ENCODE results near the gene ARHGEF38.

ARHGEF38 gene

DNA sequence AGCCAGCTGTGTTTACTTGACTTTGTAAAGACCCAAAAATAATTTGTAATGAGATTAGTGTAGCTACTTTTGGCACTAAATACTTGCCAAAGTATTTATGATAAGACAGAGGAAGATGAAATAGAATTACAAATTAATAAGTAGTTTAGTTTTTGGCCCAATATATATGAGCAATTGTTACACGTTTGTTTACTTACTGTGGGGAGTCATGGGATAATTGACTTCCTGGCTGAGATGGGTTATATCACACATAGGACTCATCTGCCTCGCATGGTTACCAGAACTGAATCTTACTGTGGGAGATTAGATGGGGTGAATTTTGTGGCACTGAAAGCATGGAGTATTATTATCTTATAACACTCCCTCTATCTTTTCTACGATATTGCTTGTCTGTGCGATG, 89.4 kb downstream of the ARHGEF38 start:
- Histone ChIP-seq H3K27me3 (ENCODE audit: insufficient read depth, poor library complexity, severe bottlenecking) (no peaks in the 10 kb centered on the region), H3K27ac (replicated peaks) (no peak overlapping the region), H3K4me3 (replicated peaks; ENCODE audit: insufficient read depth, low read length) (no peak overlapping the region)
- TF ChIP-seq GABPA (IDR thresholded peaks at IDR 0.05; ENCODE audit: low read depth) (no peak), SPI1 (IDR thresholded peaks at IDR 0.05; ENCODE audit: borderline replicate concordance, low read depth) (no peak), POLR2AphosphoS5 (IDR thresholded peaks at IDR 0.05; ENCODE audit: low read depth) (no peak)
- TF ChIP-seq, protein P1, sequence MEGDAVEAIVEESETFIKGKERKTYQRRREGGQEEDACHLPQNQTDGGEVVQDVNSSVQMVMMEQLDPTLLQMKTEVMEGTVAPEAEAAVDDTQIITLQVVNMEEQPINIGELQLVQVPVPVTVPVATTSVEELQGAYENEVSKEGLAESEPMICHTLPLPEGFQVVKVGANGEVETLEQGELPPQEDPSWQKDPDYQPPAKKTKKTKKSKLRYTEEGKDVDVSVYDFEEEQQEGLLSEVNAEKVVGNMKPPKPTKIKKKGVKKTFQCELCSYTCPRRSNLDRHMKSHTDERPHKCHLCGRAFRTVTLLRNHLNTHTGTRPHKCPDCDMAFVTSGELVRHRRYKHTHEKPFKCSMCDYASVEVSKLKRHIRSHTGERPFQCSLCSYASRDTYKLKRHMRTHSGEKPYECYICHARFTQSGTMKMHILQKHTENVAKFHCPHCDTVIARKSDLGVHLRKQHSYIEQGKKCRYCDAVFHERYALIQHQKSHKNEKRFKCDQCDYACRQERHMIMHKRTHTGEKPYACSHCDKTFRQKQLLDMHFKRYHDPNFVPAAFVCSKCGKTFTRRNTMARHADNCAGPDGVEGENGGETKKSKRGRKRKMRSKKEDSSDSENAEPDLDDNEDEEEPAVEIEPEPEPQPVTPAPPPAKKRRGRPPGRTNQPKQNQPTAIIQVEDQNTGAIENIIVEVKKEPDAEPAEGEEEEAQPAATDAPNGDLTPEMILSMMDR (IDR thresholded peaks at IDR 0.05; ENCODE audit: insufficient read depth, low read length) = no peak
- TF ChIP-seq, protein P2, sequence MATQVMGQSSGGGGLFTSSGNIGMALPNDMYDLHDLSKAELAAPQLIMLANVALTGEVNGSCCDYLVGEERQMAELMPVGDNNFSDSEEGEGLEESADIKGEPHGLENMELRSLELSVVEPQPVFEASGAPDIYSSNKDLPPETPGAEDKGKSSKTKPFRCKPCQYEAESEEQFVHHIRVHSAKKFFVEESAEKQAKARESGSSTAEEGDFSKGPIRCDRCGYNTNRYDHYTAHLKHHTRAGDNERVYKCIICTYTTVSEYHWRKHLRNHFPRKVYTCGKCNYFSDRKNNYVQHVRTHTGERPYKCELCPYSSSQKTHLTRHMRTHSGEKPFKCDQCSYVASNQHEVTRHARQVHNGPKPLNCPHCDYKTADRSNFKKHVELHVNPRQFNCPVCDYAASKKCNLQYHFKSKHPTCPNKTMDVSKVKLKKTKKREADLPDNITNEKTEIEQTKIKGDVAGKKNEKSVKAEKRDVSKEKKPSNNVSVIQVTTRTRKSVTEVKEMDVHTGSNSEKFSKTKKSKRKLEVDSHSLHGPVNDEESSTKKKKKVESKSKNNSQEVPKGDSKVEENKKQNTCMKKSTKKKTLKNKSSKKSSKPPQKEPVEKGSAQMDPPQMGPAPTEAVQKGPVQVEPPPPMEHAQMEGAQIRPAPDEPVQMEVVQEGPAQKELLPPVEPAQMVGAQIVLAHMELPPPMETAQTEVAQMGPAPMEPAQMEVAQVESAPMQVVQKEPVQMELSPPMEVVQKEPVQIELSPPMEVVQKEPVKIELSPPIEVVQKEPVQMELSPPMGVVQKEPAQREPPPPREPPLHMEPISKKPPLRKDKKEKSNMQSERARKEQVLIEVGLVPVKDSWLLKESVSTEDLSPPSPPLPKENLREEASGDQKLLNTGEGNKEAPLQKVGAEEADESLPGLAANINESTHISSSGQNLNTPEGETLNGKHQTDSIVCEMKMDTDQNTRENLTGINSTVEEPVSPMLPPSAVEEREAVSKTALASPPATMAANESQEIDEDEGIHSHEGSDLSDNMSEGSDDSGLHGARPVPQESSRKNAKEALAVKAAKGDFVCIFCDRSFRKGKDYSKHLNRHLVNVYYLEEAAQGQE (IDR thresholded peaks at IDR 0.05; ENCODE audit: insufficient replicate concordance, low read depth) = no peak
- no peak for DNase-seq (ENCODE audit: low read depth in 1 of 2, low spot score in 1 of 2)

DNA sequence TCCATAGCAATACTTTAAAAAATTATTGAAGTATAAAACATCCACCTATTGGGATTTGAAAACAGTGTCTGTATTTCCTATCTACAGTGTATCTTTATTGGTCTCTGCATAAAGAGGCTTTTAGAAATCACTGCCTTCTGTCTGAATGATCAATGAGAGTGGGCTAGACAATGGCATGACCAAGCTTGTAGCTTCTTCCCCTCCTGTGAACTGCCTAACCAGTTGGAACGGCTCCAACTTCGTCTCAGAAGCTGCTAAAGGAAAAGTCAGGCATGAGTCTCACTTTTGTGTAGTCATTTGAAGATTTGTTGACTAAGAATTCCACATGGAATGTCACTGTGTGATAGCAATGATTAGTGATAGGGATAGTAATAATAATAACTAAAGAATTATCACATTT, 91.8 kb downstream of the ARHGEF38 start:
- no peak for DNase-seq (ENCODE audit: low read depth in 1 of 2, low spot score in 1 of 2)
- Histone ChIP-seq H3K4me3 (replicated peaks; ENCODE audit: insufficient read depth, low read length) (no peak overlapping the region), H3K27ac (replicated peaks) (no peak overlapping the region), H3K27me3 (ENCODE audit: insufficient read depth, poor library complexity, severe bottlenecking) (no peaks in the 10 kb centered on the region)
- TF ChIP-seq SPI1 (IDR thresholded peaks at IDR 0.05; ENCODE audit: borderline replicate concordance, low read depth) = no peak
- TF ChIP-seq, protein P2 (IDR thresholded peaks at IDR 0.05; ENCODE audit: insufficient replicate concordance, low read depth) = no peak
- TF ChIP-seq GABPA (IDR thresholded peaks at IDR 0.05; ENCODE audit: low read depth) = no peak
- TF ChIP-seq, protein P1 (IDR thresholded peaks at IDR 0.05; ENCODE audit: insufficient read depth, low read length) = no peak
- TF ChIP-seq POLR2AphosphoS5 (IDR thresholded peaks at IDR 0.05; ENCODE audit: low read depth) = no peak

DNA sequence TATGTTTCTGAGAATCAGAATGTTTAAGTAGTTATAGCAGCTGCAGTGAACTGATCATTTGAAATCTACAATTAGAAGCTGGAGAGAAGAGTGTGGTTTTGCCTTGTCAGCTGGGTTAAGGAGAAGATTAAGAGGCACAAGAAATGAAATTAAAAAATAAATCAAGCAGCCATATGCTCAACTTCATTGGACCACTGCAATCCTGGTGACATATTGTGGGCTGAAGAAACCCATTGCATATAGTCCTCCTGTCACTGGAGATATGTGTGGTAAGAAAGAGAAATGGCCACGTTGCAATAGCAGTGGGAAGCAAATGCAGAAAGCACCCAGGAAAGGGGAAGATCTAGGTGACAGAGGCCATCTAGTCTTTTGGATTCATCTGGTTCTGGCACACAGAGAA, 93.0 kb downstream of the ARHGEF38 start:
- Histone ChIP-seq H3K27me3 (ENCODE audit: insufficient read depth, poor library complexity, severe bottlenecking) (no peaks in the 10 kb centered on the region), H3K4me3 (replicated peaks; ENCODE audit: insufficient read depth, low read length) (no peak overlapping the region), H3K27ac (replicated peaks) (no peak overlapping the region)
- TF ChIP-seq GABPA (IDR thresholded peaks at IDR 0.05; ENCODE audit: low read depth) (no peak), SPI1 (IDR thresholded peaks at IDR 0.05; ENCODE audit: borderline replicate concordance, low read depth) (no peak), POLR2AphosphoS5 (IDR thresholded peaks at IDR 0.05; ENCODE audit: low read depth) (no peak)
- TF ChIP-seq, protein P1 (IDR thresholded peaks at IDR 0.05; ENCODE audit: insufficient read depth, low read length) = no peak
- TF ChIP-seq, protein P2 (IDR thresholded peaks at IDR 0.05; ENCODE audit: insufficient replicate concordance, low read depth) = no peak
- peak in 1 of 2 experiments; percentile 23 for DNase-seq (ENCODE audit: low read depth in 1 of 2, low spot score in 1 of 2)

All from HL-60 (cell line).